GM10847 (cell line): ENCODE measurements around the gene ECPAS.

Experiments used
- POLR2A ChIP-seq: IDR thresholded peaks from 2 replicates; pipeline ENCODE4 v1.6.1; 2011; ENCODE audit not compliant: insufficient read length; ENCODE audit errors: extremely low read depth

The ECPAS gene

GRCh38 chr9:111393971-111394370 lies 90.2 kb downstream of the ECPAS start:
- no peak for TF ChIP-seq POLR2A

- no peak for TF ChIP-seq POLR2A
Measured at GRCh38 chr9:111389406-111389805, 94.8 kb downstream of the ECPAS start.

- no peak for TF ChIP-seq POLR2A
Measured at GRCh38 chr9:111386386-111386785, 97.8 kb downstream of the ECPAS start.

- no peak for TF ChIP-seq POLR2A
Measured at GRCh38 chr9:111381006-111381405, 103.2 kb downstream of the ECPAS start.

GRCh38 chr9:111375817-111376564 lies 108.2 kb downstream of the ECPAS start:
- TF ChIP-seq POLR2A: no peak

GRCh38 chr9:111375062-111375461 lies 109.1 kb downstream of the ECPAS start:
- TF ChIP-seq POLR2A: no peak

- TF ChIP-seq POLR2A: no peak
Measured at GRCh38 chr9:111372297-111372696, 111.9 kb downstream of the ECPAS start.

- no peak for TF ChIP-seq POLR2A
Measured at GRCh38 chr9:111366978-111367377, 117.2 kb downstream of the ECPAS start.

- no peak for TF ChIP-seq POLR2A
Measured at GRCh38 chr9:111362526-111362925, 121.7 kb downstream of the ECPAS start.

GRCh38 chr9:111360881-111361280 lies 123.3 kb downstream of the ECPAS start:
- TF ChIP-seq POLR2A: no peak

GRCh38 chr9:111356481-111357244 lies 127.5 kb downstream of the ECPAS start:
- no peak for TF ChIP-seq POLR2A

- no peak for TF ChIP-seq POLR2A
Measured at GRCh38 chr9:111352545-111352944, 131.6 kb downstream of the ECPAS start.

GRCh38 chr9:111350556-111350955 lies 133.6 kb downstream of the ECPAS start:
- no peak for TF ChIP-seq POLR2A

GRCh38 chr9:111349766-111350165 lies 134.4 kb downstream of the ECPAS start:
- no peak for TF ChIP-seq POLR2A

GRCh38 chr9:111348821-111349271 lies 135.3 kb downstream of the ECPAS start:
- TF ChIP-seq POLR2A: no peak

GRCh38 chr9:111330124-111330523 lies 154.1 kb downstream of the ECPAS start, which contains the start of gene OR2K2:
OR2K2 (minus strand) TSS chr9:111330224; CDS start chr9:111328433, 1,791 bp downstream.
- TF ChIP-seq POLR2A: no peak

- TF ChIP-seq POLR2A: no peak
Measured at GRCh38 chr9:111320631-111321030, 163.6 kb downstream of the ECPAS start.

GRCh38 chr9:111316796-111317195 lies 167.4 kb downstream of the ECPAS start:
- no peak for TF ChIP-seq POLR2A
